Activated CD8-positive, alpha-beta memory T cell treated with anti-CD3 and anti-CD28 coated beads, Interleukin-2, amount 50 U/mL, for 4 hours (primary cell): ENCODE results near the gene PLB1.
A peak's percentile ranks its signal among the peaks of the same experiment; 100 is the strongest.

ENCODE experiments used
- DNase-seq: peaks from one replicate; pipeline ENCODE4 v3.0.0-alpha.2; 2020

The PLB1 gene

GRCh38 chr2:28593160-28593755 lies 97.4 kb downstream of the PLB1 start:
- DNase-seq: no peak

DNA sequence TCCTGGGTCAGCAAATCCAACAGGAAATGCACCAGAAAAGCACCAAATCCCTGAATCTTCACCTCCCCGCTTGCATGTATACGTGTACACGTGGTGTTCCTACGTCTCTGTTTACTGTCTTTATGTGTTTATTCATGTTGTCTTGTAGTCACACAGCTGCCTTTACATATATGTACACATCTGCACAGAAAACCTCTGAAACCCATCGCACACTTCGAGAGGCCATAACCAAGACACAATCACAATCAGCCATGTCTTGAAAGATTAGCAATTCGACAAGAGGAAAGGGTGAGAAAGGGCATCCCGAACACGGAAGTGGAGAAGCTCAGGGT lies 98.1 kb downstream of the PLB1 start:
- no peak for DNase-seq

DNA sequence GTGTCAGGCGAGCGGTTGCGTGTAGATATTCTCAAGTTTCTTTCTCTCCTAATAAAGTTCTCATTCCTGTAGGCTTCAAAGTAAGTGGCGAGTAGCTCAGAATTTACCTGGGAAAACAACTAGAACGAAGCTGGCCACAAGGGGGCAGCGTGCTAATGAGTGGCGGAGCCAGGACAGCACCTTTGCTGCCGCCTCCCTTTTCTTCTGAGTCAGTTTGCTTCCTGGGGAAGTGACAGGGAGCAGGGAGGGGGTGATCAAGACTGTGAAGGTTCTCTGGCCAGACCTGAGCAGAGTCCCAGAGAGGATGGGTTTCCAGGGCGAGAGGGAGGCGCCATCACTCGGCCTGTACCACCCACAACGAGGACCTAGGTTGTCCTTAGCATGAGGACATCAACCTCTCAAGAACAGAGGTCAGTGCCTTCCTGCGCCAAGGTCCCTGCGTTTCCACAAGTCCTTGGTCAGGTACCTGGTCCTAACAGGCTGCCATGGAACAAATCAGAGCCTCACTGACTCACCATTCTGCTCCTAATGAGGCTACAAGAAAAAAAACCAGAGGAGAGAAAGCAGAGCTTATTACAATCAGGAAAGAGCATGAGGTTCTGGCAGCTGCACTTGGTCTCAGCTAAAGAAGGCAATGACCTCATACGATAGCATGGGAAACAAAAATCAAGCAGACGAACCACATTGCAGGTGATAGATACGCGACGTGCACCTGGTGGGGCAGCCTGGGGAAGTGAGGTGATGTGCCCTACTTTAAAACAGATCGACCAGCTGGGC lies 98.7 kb downstream of the PLB1 start:
- peak; percentile 89 for DNase-seq

DNA sequence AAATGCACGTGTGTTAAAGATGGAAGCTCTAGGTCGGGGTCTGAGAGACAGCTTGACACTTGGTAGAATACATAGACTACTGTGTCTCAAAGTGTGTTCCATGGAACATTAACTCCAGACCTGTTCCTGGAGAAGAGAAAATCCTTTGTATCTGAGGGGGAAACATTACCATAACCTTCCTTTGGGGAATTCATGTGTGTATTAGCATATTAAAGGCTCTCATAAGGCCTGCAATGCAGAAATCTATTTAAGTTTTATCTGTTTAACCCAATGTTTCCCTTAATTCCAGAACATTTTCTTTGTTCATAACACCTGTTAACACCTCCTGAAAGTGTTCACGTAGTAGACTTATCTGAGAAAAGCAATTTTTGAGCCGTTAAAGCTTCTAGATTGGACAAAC lies 99.5 kb downstream of the PLB1 start:
- DNase-seq: no peak

DNA sequence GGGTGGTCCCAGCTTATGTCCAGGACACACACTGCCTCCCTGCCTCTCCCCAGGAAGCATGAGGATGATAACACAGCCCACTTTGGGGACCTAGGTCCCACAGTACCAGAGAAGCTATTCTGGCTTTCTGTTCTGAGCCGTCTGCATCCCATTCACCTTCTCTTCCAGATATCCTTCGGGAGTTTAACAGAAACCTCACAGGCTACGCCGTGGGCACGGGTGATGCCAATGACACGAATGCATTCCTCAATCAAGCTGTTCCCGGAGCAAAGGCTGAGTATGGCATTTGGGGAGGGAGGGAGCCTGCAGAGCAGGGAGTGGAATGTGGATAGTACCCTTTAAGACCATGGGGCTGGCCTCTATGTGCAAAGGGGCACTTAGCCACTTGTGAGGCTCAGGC lies 102.6 kb downstream of the PLB1 start:
- DNase-seq: no peak

GRCh38 chr2:28600181-28600580 lies 104.3 kb downstream of the PLB1 start:
- no peak for DNase-seq

DNA sequence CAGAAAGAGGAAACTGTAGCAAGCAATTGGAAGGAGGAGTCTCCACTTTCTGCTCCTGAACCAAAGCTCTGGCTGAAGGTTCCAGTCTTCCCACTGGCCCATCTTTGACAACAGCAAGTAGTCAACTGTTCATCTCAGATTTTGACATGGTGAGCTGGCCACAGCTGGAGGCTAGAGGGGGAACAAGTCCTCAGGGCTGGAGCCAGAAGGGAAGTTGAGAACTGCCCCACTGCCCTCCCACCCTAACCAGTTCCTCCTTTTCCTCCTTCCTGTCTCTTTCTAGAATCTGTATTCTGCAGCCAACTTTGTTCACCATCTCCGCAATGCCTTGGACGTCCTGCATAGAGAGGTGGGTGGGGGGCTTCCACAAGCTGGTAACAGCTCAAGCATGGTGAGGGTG lies 105.8 kb downstream of the PLB1 start:
- no peak for DNase-seq

DNA sequence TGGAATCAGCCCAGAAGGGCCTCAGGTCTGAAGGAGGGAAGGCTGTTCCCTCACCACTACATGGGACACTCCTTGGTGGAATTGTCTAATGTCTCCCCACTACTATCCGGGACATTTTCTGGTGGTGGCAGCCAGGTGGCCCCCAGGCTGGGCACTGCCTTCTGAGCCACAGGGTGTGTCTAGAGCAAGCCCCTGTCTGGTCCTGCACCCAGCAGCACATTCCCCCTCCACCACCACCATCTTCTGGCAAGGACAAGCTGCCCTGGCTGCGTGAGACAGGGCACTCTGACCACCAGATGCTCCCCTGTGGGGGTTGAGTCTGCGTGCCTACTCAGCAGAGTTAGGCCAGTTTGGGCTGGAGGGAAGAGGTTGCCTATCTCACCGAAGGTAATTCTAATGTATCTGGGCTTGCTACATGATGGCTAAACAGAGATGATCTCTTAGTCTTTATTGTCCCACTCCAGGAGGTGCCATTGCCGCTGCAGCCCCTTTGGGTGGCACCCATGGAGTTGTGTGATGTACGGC lies 106.3 kb downstream of the PLB1 start:
- no peak for DNase-seq

DNA sequence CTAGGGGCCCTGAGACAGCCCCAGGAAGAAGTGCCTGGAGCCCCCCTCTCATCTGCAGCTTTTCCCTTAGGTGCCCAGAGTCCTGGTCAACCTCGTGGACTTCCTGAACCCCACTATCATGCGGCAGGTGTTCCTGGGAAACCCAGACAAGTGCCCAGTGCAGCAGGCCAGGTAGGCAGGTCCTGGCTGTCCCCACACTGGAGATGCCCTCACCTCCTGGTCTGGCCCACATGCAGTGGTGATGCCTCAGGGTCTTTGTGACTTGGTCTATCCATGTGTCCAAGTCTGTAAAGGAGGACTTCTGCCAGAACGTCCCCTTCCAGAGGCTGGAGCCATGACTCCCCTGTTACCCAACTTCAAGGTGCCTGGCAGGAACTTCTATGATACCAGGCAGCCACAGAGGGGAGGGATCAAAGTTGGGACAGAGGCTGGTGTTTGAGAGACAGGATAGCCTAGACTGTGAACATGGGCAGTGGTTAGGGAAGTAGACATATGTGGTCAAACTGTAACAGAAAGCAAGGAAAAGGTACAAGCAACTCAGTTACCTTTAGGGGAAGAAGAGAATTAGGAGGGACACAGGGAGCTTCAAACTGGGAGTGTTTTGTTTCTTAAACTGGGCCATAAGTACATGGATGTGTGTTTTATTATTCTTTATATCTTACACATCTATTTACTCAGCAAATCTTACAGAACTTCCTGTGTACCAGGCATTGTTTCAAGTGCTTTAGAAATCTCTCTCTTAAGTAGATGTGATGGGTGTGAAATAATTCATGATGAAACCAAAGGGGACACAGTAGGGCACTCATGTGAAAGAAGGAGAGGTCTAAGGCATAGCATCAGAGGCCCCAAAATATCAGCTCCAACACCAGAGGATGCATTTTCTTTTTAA lies 107.1 kb downstream of the PLB1 start:
- DNase-seq: no peak

- no peak for DNase-seq
These were observed 108.0 kb downstream of the PLB1 start for GRCh38 chr2:28603821-28604220.

- DNase-seq: no peak
These were observed 108.5 kb downstream of the PLB1 start for GRCh38 chr2:28604284-28604843.

GRCh38 chr2:28606986-28607441 lies 111.2 kb downstream of the PLB1 start:
- DNase-seq: no peak

GRCh38 chr2:28607730-28608499 lies 112.1 kb downstream of the PLB1 start:
- DNase-seq: no peak

DNA sequence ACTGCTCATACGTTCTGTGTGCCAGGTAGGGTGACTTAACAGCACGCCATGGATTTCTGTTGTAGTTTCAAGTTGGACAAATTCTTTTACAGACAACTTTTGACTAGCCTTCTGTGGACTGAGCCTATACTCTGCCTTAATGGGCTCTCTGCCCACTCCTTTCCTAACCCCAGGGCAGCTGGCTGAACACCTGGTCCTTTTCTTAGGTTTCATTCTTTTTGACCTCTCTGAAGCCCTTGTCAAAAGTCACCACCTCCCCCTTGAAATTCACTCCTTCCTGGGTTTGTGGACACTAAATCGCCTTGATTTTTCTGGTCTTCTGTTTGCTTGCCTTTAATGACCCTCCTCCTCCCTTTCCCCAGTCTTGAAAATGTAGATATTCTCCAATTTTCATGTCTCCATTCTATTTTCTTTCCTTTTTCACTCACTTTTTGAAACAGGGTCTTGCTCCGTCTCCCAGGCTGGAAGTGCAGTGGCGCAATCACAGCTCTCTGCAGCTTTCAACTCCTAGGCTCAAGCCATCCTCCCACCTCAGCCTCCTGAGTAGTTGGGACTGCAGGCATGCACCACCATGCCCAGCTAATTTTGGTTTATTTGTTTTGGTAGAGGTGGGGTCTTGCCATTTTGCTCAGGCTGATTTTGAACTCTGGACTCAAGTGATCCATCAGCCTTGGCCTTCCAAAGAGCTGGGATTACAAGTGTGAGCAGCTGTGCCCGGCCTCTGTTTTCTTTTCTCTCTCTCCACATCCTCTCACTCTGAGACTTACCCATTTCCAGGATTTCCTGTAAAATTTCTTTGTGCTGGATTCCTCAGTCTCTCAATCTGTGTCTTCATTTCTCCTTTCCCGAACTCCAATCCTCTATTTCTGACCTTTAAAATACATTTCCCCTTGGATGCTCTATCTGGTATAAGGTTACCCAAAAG lies 112.9 kb downstream of the PLB1 start:
- no peak for DNase-seq

- peak; percentile 38 for DNase-seq
These were observed 114.8 kb downstream of the PLB1 start for GRCh38 chr2:28610583-28611201.

- DNase-seq: no peak
These were observed 116.4 kb downstream of the PLB1 start for GRCh38 chr2:28612131-28612812.

GRCh38 chr2:28613186-28613585 lies 117.3 kb downstream of the PLB1 start:
- no peak for DNase-seq

DNA sequence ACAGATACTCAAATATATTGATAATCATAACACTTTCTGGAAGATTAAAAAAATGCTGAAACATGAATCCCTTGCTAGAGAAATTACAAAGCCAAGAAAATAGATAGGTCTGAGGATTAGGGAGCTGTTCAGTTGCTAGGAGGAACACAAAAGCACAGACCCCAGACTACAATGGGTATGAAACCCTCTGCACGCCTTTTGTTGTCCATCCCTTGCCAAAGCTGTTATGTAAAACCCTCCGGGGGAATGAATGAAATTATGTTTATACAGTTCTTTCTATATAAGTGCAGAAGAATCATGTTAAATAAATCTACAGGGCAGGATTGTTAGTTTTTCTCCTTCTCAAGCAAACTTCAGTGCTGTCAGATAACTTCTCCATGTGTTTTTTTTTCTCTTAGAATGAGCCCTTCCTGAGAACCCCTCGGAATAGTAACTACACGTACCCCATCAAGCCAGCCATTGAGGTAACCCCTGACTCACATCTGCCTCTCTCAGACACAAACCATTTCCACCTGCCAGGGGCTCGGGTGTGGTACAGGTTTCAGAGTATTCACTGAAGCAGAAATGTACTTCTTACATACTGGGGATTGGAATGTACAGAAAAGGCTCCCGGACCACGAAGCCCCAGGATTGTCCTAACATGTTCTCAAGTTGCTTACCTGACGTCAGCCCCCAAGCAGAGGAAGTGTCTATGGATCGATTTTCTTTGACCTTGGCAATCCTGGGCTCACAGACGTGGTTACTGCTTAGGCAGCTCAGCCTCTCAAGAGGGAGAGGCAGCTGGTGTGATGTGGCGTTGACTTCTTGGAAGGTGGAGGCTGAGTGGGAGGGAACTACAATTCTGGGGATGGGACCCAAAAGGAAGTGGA lies 118.0 kb downstream of the PLB1 start:
- DNase-seq: no peak

DNA sequence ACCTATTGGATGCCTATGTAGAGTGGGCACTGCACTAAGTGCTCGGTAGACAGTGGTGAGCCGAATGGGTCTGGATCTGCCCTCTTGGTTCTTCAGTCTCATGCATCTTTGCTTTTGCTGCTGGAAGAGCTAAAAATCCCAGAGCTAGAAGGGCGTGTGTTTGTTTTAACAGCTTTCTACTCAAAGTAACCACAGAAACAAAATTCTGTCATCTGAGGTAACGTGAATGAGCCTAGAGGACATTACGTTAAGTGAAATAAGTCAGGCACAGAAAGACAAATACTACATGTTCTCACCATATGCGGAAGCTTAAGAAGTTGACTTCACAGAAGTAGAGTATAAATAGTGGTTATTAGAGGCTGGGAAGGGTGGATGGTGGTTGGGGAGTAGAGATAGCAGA lies 119.8 kb downstream of the PLB1 start:
- no peak for DNase-seq
